ENCODE results near the gene SGF29.
"Not testable (repeated sequence)": the region's sequence is repeated elsewhere in the genome, so short reads cannot be mapped to it uniquely, and the experiment has no call there.

SGF29 gene

GRCh38 chr16:28607116-28607623 is 53.5 kb downstream of the SGF29 start:
- no peak for TF ChIP-seq CTCF (conservative IDR thresholded peaks at IDR 0.05; ENCODE audit: low read depth, low read length)
- H3K27ac ChIP-seq, result no peak overlapping the region
- H3K4me2 ChIP-seq, result no peak overlapping the region
- no peaks in the 10 kb centered on the region for H3K36me3 ChIP-seq (ENCODE audit: insufficient read depth)
- no peak overlapping the region for H3K4me3 ChIP-seq (IDR thresholded peaks at IDR 0.05; ENCODE audit: insufficient read depth, low read depth, low read length)
- no peaks in the 10 kb centered on the region for H4K20me1 ChIP-seq (ENCODE audit: insufficient read depth)
- H3K4me1 ChIP-seq (ENCODE audit: low read depth, poor library complexity, severe bottlenecking), result no peaks in the 10 kb centered on the region
- H3K27me3 ChIP-seq (ENCODE audit: insufficient read depth, low read depth), result no peaks in the 10 kb centered on the region
- no peak overlapping the region for H3K9ac ChIP-seq
- H2AFZ ChIP-seq (ENCODE audit: low read depth), result no peak overlapping the region
- H3K79me2 ChIP-seq (ENCODE audit: insufficient read depth, low read depth), result no peaks in the 10 kb centered on the region

GRCh38 chr16:28607681-28608495 is 54.2 kb downstream of the SGF29 start:
- H2AFZ ChIP-seq (ENCODE audit: low read depth); H4K20me1 ChIP-seq (ENCODE audit: insufficient read depth); H3K27ac ChIP-seq; H3K79me2 ChIP-seq (ENCODE audit: insufficient read depth, low read depth); H3K36me3 ChIP-seq (ENCODE audit: insufficient read depth); H3K9ac ChIP-seq; H3K4me2 ChIP-seq; H3K4me1 ChIP-seq (ENCODE audit: low read depth, poor library complexity, severe bottlenecking); H3K27me3 ChIP-seq (ENCODE audit: insufficient read depth, low read depth); H3K4me3 ChIP-seq (IDR thresholded peaks at IDR 0.05; ENCODE audit: insufficient read depth, low read depth, low read length): not testable (repeated sequence)

GRCh38 chr16:28608496-28608808 is 54.7 kb downstream of the SGF29 start:
- not testable (repeated sequence) for H3K27ac ChIP-seq; H2AFZ ChIP-seq (ENCODE audit: low read depth)

GRCh38 chr16:28608867-28609596 is 55.3 kb downstream of the SGF29 start:
- not testable (repeated sequence) for H3K4me3 ChIP-seq (IDR thresholded peaks at IDR 0.05; ENCODE audit: insufficient read depth, low read depth, low read length); H3K4me1 ChIP-seq (ENCODE audit: low read depth, poor library complexity, severe bottlenecking); H3K36me3 ChIP-seq (ENCODE audit: insufficient read depth); H3K27ac ChIP-seq; H3K4me2 ChIP-seq; H4K20me1 ChIP-seq (ENCODE audit: insufficient read depth); H3K79me2 ChIP-seq (ENCODE audit: insufficient read depth, low read depth); H2AFZ ChIP-seq (ENCODE audit: low read depth); H3K9ac ChIP-seq; H3K27me3 ChIP-seq (ENCODE audit: insufficient read depth, low read depth)

More at GRCh38 chr16:28608496-28608808, 54.7 kb downstream of the SGF29 start:
- H3K4me1 ChIP-seq (ENCODE audit: low read depth, poor library complexity, severe bottlenecking); H3K79me2 ChIP-seq (ENCODE audit: insufficient read depth, low read depth); H3K4me2 ChIP-seq; H3K9ac ChIP-seq; H3K27me3 ChIP-seq (ENCODE audit: insufficient read depth, low read depth); H3K4me3 ChIP-seq (IDR thresholded peaks at IDR 0.05; ENCODE audit: insufficient read depth, low read depth, low read length); H3K36me3 ChIP-seq (ENCODE audit: insufficient read depth); H4K20me1 ChIP-seq (ENCODE audit: insufficient read depth): not testable (repeated sequence)

- H2AFZ ChIP-seq (ENCODE audit: low read depth), result no peak within 1 kb of the TSS
- no peak within 1 kb of the TSS for H3K4me2 ChIP-seq
- no peaks in the 10 kb centered on the region for H4K20me1 ChIP-seq (ENCODE audit: insufficient read depth)
- H3K9ac ChIP-seq, result no peak within 1 kb of the TSS
- H3K4me3 ChIP-seq (IDR thresholded peaks at IDR 0.05; ENCODE audit: insufficient read depth, low read depth, low read length), result no peak within 1 kb of the TSS
- H3K79me2 ChIP-seq (ENCODE audit: insufficient read depth, low read depth), result no peaks in the 10 kb centered on the region
- no peak within 1 kb of the TSS for H3K27ac ChIP-seq
- no peaks in the 10 kb centered on the region for H3K36me3 ChIP-seq (ENCODE audit: insufficient read depth)
- TF ChIP-seq CTCF (conservative IDR thresholded peaks at IDR 0.05; ENCODE audit: low read depth, low read length), result no peak
- H3K4me1 ChIP-seq (ENCODE audit: low read depth, poor library complexity, severe bottlenecking), result no peaks in the 10 kb centered on the region
- H3K27me3 ChIP-seq (ENCODE audit: insufficient read depth, low read depth), result no peaks in the 10 kb centered on the region
Observed at GRCh38 chr16:28609631-28610594, 56.2 kb downstream of the SGF29 start, which contains the start of gene SULT1A1. Gene SULT1A1, minus strand, starts transcription at chr16:28610044. Its CDS starts 1,189 bp downstream, at chr16:28608855.

All from KMS-11 (cell line).